K562 (cell line): ENCODE measurements around the gene AGTR1. TPM values are rescaled to one million over a fixed set of nuclear protein-coding genes. Genes with fewer than 3 reads are reported as not detected.

ENCODE experiments used
- ATAC-seq: fragments of 200-7000 bp; cut with Tn5 transposase; 3 replicates; pipeline ENCODE4 v1.9.1; 2020; ENCODE audit warnings: moderate library complexity
- BruUV-seq: library from RNA; stranded (reverse); fragments of 400-500 nt; replicated peaks from 2 replicates; lab custom pipeline; 2021; lab: Mats Ljungman, UMichigan
- CTCF ChIA-PET: fragments of 300-600 bp; formaldehyde crosslinking; extraction: SDS; loops from one replicate; lab custom pipeline; 2021; ENCODE audit warnings: low intra/inter-chr PET ratio; lab: Yijun Ruan, JAX
- POLR2A ChIA-PET: fragments of 300-600, 350-650 bp; sonication (Branson Sonifier 250); formaldehyde crosslinking; extraction: SDS; loops from one replicate; lab custom pipeline; 2021; ENCODE audit warnings: antibody characterized with exemption, inconsistent platforms; lab: Yijun Ruan, JAX
- DNase-seq, 4 experiments: peaks; one replicate each; pipeline versions ENCODE4 v3.0.0 to v3.0.0-alpha.2; 2011 to 2018; ENCODE audit warnings: low spot score in 3 of 4, mixed read lengths in 3 of 4; ENCODE audit errors: extremely low read depth in 1 of 4
- FAIRE-seq: peaks from 2 replicates; lab custom pipeline; 2011; peaks lifted over from hg19 to GRCh38; lab: Jason Lieb, UNC
- H2AFZ ChIP-seq: 2 replicates; pipeline ENCODE4 v1.6.0; 2011; ENCODE audit warnings: low read depth, low read length, control low read depth, inconsistent platforms
- H3K27ac ChIP-seq: fragments of 200-600 bp; 3 replicates; pipeline ENCODE4 v1.8.0; 2011; ENCODE audit warnings: low read depth, mild to moderate bottlenecking, control low read depth, inconsistent platforms, low read length, moderate library complexity, mixed read lengths; ENCODE audit errors: extremely low read depth
- H3K27me3 ChIP-seq, 2 experiments: fragments of 300-600 bp in 1 of 2; 2 replicates in 1 of 2; 3 replicates in 1 of 2; pipeline versions ENCODE4 v1.6.0 to v1.8.0; 2011; ENCODE audit warnings: inconsistent platforms in 2 of 2, low read length in 2 of 2, mild to moderate bottlenecking in 1 of 2, mixed read lengths in 1 of 2, moderate library complexity in 1 of 2; ENCODE audit not compliant: control insufficient read depth in 2 of 2, insufficient read depth in 2 of 2
- H3K36me3 ChIP-seq: fragments of 300-600 bp; 3 replicates; pipeline ENCODE4 v1.8.0; 2011; ENCODE audit warnings: mild to moderate bottlenecking, low read length, inconsistent platforms; ENCODE audit not compliant: control insufficient read depth, insufficient read depth
- H3K4me1 ChIP-seq, 2 experiments: fragments of 200-600 bp in 1 of 2; replicated peaks in 1 of 2; 2 replicates in 1 of 2; 3 replicates in 1 of 2; pipeline versions ENCODE4 v1.5.1 to v1.8.0; 2011; ENCODE audit warnings: inconsistent platforms in 2 of 2, low read length in 2 of 2, mild to moderate bottlenecking in 1 of 2, mixed read lengths in 1 of 2, moderate library complexity in 1 of 2; ENCODE audit not compliant: control insufficient read depth in 2 of 2, insufficient read depth in 2 of 2
- H3K4me2 ChIP-seq: 2 replicates; pipeline ENCODE4 v1.6.1; 2011; ENCODE audit warnings: low read length, control low read depth, inconsistent platforms, mixed read lengths; ENCODE audit not compliant: insufficient read depth
- H3K4me3 ChIP-seq: fragments of 200-600 bp; sonication (generic), shearing (Covaris generic); 2 replicates; pipeline ENCODE4 v1.5.1; 2016; ENCODE audit warnings: control low read depth, inconsistent platforms
- H3K79me2 ChIP-seq: fragments of 200-600 bp; 3 replicates; pipeline ENCODE4 v1.8.0; 2011; ENCODE audit warnings: low read length, inconsistent platforms; ENCODE audit not compliant: control insufficient read depth, insufficient read depth
- H3K9ac ChIP-seq, 2 experiments: 2 replicates each; pipeline versions ENCODE4 v1.6.0 to v1.6.1; 2011; ENCODE audit warnings: low read depth in 2 of 2, low read length in 2 of 2, control low read depth in 1 of 2, inconsistent platforms in 1 of 2, mild to moderate bottlenecking in 1 of 2, mixed read lengths in 1 of 2; ENCODE audit not compliant: insufficient read depth in 1 of 2
- H3K9me1 ChIP-seq: one replicate; pipeline ENCODE4 v1.6.0; 2011; ENCODE audit warnings: inconsistent platforms, mild to moderate bottlenecking, low read length, moderate library complexity; ENCODE audit not compliant: control insufficient read depth, insufficient read depth
- H3K9me3 ChIP-seq: replicated peaks from 2 replicates; pipeline ENCODE4 v1.5.1; 2011; ENCODE audit warnings: low read depth, low read length, inconsistent platforms; ENCODE audit not compliant: control insufficient read depth, insufficient read depth
- H4K20me1 ChIP-seq: replicated peaks from 2 replicates; pipeline ENCODE4 v1.6.1; 2011; ENCODE audit warnings: low read length, inconsistent platforms, mixed read lengths; ENCODE audit not compliant: control insufficient read depth, insufficient read depth
- EP400 ChIP-seq: fragments of 450-650 bp; IDR thresholded peaks from 2 replicates; pipeline ENCODE4 v1.6.1; 2017; ENCODE audit warnings: antibody characterized with exemption, mild to moderate bottlenecking, moderate library complexity
- HDAC2 ChIP-seq: fragments of 450-650 bp; IDR thresholded peaks from 2 replicates; pipeline ENCODE4 v1.6.1; 2016; ENCODE audit warnings: mild to moderate bottlenecking
- KDM4B ChIP-seq, 2 experiments: fragments of 450-650 bp in 1 of 2; sonication (generic) in 1 of 2; IDR thresholded peaks; 2 replicates each; pipeline ENCODE4 v1.6.1; 2016 to 2017; ENCODE audit warnings: borderline replicate concordance in 2 of 2, antibody characterized with exemption in 1 of 2, low read depth in 1 of 2, mild to moderate bottlenecking in 1 of 2
- ZBTB11 ChIP-seq, 3 experiments: fragments of 200-800 bp in 1 of 3; fragments of 250-450 bp in 1 of 3; fragments of 450-650 bp in 1 of 3; sonication (Bioruptor Pico) in 1 of 3; sonication (Bioruptor generic) in 1 of 3; formaldehyde crosslinking in 1 of 3; IDR thresholded peaks; 2 replicates each; pipeline versions ENCODE4 v1.6.1 to v1.8.0; 2016 to 2022; ENCODE audit warnings: mild to moderate bottlenecking in 2 of 3, missing genetic modification characterization in 2 of 3, missing compliant biosample characterization in 1 of 3, moderate library complexity in 1 of 3
- ZNF518B ChIP-seq: fragments of 250-450 bp; sonication (Bioruptor Pico); IDR thresholded peaks from 2 replicates; pipeline ENCODE4 v1.5.0; 2021; ENCODE audit warnings: mild to moderate bottlenecking, moderate library complexity
- ZNF764 ChIP-seq: fragments of 250-450 bp; sonication (Bioruptor Pico); IDR thresholded peaks from 2 replicates; pipeline ENCODE4 v1.4.0; 2020; ENCODE audit warnings: low read depth, mild to moderate bottlenecking, moderate library complexity
- WGBS: fragments of 100-300 bp; shearing (Covaris generic); methylation state at CpG from one replicate; pipeline ENCODE4 v1.1.6; 2016; ENCODE audit warnings: low coverage, mixed read lengths; ENCODE audit not compliant: insufficient coverage; ENCODE audit errors: missing lambda C conversion rate; 5-methylcytosine and 5-hydroxymethylcytosine counted together
- in situ Hi-C: fragments of 300-500 bp; cut with MboI; formaldehyde crosslinking; loops from 4 replicates; pipeline ENCODE4 v1.15.0; 2018; ENCODE audit warnings: inconsistent platforms, mixed read lengths
- intact Hi-C: fragments of 100-400 bp; cut with micrococcal nuclease; formaldehyde crosslinking; loops from 2 replicates; pipeline ENCODE4 v1.14.2; 2022
- polyA plus RNA-seq, 8 experiments: library from polyadenylated mRNA; depleted of rRNA in 4 of 8; stranded (reverse) in 5 of 8; unstranded in 3 of 8; fragments of >200 nt; fragmentation: Nextera tagmentation in 2 of 8; fragmentation: Illumina TruSeq in 1 of 8; extraction: Ambion mirVana in 2 of 8; extraction: Trizol in 1 of 8; gene quantifications; 2 replicates each; pipeline versions ENCODE4 v1.2.1 to v1.2.3, GENCODE V29; 2011 to 2014; ENCODE audit warnings: inconsistent platforms in 1 of 8, missing spikeins in 1 of 8
- total RNA-seq, 7 experiments: library from RNA; depleted of rRNA in 6 of 7; stranded (reverse); fragments of >200 nt in 6 of 7; fragmentation: Illumina TruSeq in 2 of 7; extraction: Trizol in 2 of 7; gene quantifications; 2 replicates each; pipeline versions ENCODE4 v1.2.1 to v1.2.3, GENCODE V29; 2011 to 2021; ENCODE audit warnings: low replicate concordance in 1 of 7
- TF ChIP-seq, protein P1 (sequence below): fragments of 250-450 bp; sonication (Bioruptor Pico); IDR thresholded peaks from 2 replicates; pipeline ENCODE4 v1.8.0; 2021; ENCODE audit warnings: moderate library complexity, mild to moderate bottlenecking, inconsistent platforms
- TF ChIP-seq, protein P2 (sequence below): sonication (generic); formaldehyde crosslinking; IDR thresholded peaks from 2 replicates; pipeline ENCODE4 v1.8.0; 2022; ENCODE audit warnings: missing genetic modification reagents, mild to moderate bottlenecking, borderline replicate concordance

Gene AGTR1
- total and polyA plus RNA-seq, 9 of the 15 experiments (the other 6 are each of a cell fraction or from before 2014, with no cell fraction given) = not detected

GRCh38 chr3:148763156-148763680 is 65.5 kb downstream of the AGTR1 start:
- intact Hi-C loops (no loop called here), in situ Hi-C loops (no loop called here)
- Histone ChIP-seq H3K9me1 (no peaks in the 10 kb centered on the region), H2AFZ (no peak overlapping the region), H3K4me3 (no peak overlapping the region), H3K27me3 (no peaks in the 10 kb centered on the region), H3K9me3 (no peaks in the 10 kb centered on the region; the same call in 1 of the 2 replicates), H3K9ac (no peak overlapping the region), H3K4me1 (no peaks in the 10 kb centered on the region), H4K20me1 (no peaks in the 10 kb centered on the region), H3K36me3 (no peaks in the 10 kb centered on the region), H3K79me2 (no peaks in the 10 kb centered on the region), H3K27ac (no peak overlapping the region), H3K4me2 (no peak overlapping the region)
- TF ChIP-seq ZNF764 (CRISPR knock-in tag) (no peak), ZBTB11 (CRISPR knock-in tag; IDR thresholded peaks at IDR 0.05) (no peak), HDAC2 (no peak), EP400 (no peak), KDM4B (IDR thresholded peaks at IDR 0.05; ENCODE audit: borderline replicate concordance in 2 of 2, low read depth in 1 of 2) (no peak), ZNF518B (CRISPR knock-in tag) (no peak)
- TF ChIP-seq, protein P1, sequence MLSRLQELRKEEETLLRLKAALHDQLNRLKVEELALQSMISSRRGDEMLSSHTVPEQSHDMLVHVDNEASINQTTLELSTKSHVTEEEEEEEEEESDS = no peak
- TF ChIP-seq, protein P2, sequence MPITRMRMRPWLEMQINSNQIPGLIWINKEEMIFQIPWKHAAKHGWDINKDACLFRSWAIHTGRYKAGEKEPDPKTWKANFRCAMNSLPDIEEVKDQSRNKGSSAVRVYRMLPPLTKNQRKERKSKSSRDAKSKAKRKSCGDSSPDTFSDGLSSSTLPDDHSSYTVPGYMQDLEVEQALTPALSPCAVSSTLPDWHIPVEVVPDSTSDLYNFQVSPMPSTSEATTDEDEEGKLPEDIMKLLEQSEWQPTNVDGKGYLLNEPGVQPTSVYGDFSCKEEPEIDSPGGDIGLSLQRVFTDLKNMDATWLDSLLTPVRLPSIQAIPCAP (CRISPR knock-in tag) = no peak
- ATAC-seq (no peak), DNase-seq (no peak), FAIRE-seq (no peak)
- BruUV-seq = no TSS peak
- ChIA-PET CTCF (no interaction called here), POLR2A (no interaction called here)
- 2% methylated on average over 3 of the region's 3 CpGs for WGBS
